Testis (tissue), 2 donors: ENCODE measurements around the gene TMEM107.

ENCODE experiments used
- POLR2A ChIP-seq: fragments of 450-650 bp; IDR thresholded peaks from one replicate; pipeline ENCODE4 v1.6.1; 2017; ENCODE audit warnings: antibody characterized with exemption, mild to moderate bottlenecking, moderate library complexity
- TF ChIP-seq, protein P1 (sequence below), 3 experiments: fragments of 450-650 bp in 2 of 3; fragments of 200-600 bp in 1 of 3; sonication (generic) in 1 of 3; IDR thresholded peaks; one replicate each; pipeline ENCODE4 v1.5.1; 2016 to 2019; ENCODE audit warnings: antibody characterized with exemption in 3 of 3, mild to moderate bottlenecking in 2 of 3, moderate library complexity in 1 of 3

DNA sequence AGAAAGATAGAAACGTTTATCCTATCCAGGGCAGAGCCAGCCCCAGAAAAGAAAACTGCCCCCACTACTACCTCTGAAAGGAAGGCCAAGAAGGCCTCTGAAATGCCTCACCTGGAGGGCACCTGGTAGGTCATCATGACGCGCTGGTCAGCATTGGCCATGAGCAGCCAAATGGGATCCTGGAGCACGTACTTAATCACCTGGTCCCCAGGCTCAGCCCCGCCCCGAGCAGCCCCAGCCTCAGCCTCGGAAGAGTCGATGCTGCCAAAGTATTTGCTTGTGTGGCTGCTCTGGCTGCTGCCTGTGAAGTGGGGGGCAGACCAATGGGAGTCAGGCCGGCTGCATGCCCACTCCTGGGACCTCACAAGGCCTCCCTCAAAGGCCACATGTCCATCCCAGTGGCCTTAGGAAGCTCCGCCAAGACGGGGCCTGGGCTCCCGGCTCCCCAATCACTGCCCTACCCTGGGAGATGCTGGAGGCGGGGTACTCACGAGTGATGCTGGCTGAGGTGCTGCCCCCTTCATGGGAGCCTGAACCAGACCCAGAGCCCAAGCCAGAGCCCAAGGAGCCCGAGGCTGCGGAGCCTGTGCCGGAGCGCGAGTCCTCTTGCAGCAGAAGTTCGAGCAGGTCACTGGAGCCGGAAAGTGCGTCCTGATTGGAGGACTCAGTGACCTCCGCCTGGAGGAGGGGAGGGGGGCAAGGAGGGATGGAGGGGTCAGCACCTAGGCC is 33.9 kb downstream of the TMEM107 start:
- TF ChIP-seq, protein P1, sequence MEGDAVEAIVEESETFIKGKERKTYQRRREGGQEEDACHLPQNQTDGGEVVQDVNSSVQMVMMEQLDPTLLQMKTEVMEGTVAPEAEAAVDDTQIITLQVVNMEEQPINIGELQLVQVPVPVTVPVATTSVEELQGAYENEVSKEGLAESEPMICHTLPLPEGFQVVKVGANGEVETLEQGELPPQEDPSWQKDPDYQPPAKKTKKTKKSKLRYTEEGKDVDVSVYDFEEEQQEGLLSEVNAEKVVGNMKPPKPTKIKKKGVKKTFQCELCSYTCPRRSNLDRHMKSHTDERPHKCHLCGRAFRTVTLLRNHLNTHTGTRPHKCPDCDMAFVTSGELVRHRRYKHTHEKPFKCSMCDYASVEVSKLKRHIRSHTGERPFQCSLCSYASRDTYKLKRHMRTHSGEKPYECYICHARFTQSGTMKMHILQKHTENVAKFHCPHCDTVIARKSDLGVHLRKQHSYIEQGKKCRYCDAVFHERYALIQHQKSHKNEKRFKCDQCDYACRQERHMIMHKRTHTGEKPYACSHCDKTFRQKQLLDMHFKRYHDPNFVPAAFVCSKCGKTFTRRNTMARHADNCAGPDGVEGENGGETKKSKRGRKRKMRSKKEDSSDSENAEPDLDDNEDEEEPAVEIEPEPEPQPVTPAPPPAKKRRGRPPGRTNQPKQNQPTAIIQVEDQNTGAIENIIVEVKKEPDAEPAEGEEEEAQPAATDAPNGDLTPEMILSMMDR (IDR thresholded peaks at IDR 0.05), result no peak
- no peak for TF ChIP-seq POLR2A
